ENCODE data around the gene PBX1. TPM values are rescaled to one million over a fixed set of nuclear protein-coding genes. Genes with fewer than 3 reads are reported as not detected.
"Not testable (repeated sequence)": the region's sequence is repeated elsewhere in the genome, so short reads cannot be mapped to it uniquely, and the experiment has no call there.

Gene PBX1
- total RNA-seq, 4 donors from 2014 or later = 89.6 to 138 (median 112) TPM

DNA sequence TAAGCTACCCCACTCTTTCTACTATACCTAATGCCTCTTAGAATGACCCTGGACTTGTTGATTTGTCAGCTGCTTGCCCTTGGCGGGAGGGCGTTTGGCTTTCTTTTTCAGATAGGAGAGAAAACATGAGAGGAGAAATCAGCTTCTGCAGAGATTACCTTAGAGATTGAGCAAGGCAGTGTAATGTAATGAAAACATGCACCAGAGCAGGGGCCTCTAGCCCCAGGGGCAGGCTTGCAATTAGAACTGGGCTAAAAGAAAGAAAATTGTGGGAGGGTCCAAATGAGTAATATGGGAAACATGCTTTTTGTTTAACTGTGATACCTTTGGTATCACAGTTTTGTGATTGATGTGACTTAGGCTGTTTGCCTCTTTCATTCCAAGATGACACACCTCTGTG, 89.7 kb downstream of the PBX1 start:
- 65% methylated on average over 2 of the region's 2 CpGs for WGBS
- Histone ChIP-seq H3K27me3 (no peaks in the 10 kb centered on the region), H3K27ac (replicated peaks in 1 of 4) (peak overlapping the region; percentile 53 to 81 (median 64)), H3K4me3 (no peak overlapping the region), H3K4me1 (peaks cover 41 to 99% (median 98%) of the 10 kb centered on the region in 4 donors), H3K9me3 (no peaks in the 10 kb centered on the region), H3K36me3 (no peaks in the 10 kb centered on the region)
- TF ChIP-seq EP300 (IDR thresholded peaks at IDR 0.05) = no peak
- intact Hi-C loops (cut with DNase I) = no loop called here
- no peak for DNase-seq (ENCODE audit: extremely low spot score)

DNA sequence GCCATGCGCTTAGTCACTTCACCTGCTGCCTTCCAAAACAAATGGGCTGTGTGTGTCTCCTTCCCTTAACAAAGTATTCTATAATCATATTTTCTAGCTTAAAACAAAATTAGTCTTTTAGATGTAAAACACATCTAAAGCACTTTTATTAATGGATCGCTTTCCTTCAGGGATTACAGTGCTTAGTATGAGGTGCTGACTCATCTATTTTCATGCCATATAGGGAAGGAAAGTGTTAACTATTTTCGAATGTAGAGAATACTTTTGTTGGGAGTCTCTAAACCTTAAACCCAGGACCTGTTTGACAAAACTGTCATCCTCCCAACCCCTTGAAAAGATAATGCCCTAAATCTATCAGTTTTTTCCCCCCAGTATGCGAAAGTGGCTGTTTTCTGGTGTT, 90.2 kb downstream of the PBX1 start:
- no peak overlapping the region for H3K4me3 ChIP-seq
- intact Hi-C loops (cut with DNase I) = no loop called here
- H3K36me3 ChIP-seq = no peaks in the 10 kb centered on the region
- 62% methylated on average over 4 of the region's 4 CpGs for WGBS
- DNase-seq (ENCODE audit: extremely low spot score) = no peak
- no peak for TF ChIP-seq EP300 (IDR thresholded peaks at IDR 0.05)
- TF ChIP-seq POLR2A (IDR thresholded peaks at IDR 0.05; ENCODE audit: low read depth) = no peak
- TF ChIP-seq POLR2AphosphoS5 (IDR thresholded peaks at IDR 0.05) = no peak
- TF ChIP-seq CTCF (IDR thresholded peaks at IDR 0.05) = no peak
- no peaks in the 10 kb centered on the region for H3K9me3 ChIP-seq
- peaks cover 45 to 100% (median 98%) of the 10 kb centered on the region in 4 donors for H3K4me1 ChIP-seq
- no peaks in the 10 kb centered on the region for H3K27me3 ChIP-seq
- peak overlapping the region; percentile 53 to 81 (median 64) for H3K27ac ChIP-seq (replicated peaks in 1 of 4)

GRCh38 chr1:164650531-164650930, 91.5 kb downstream of the PBX1 start:
- Histone ChIP-seq H3K27ac (replicated peaks in 1 of 4) (peak overlapping the region; percentile 30 to 81 (median 68)), H3K36me3 (no peaks in the 10 kb centered on the region), H3K27me3 (no peaks in the 10 kb centered on the region), H3K4me3 (no peak overlapping the region), H3K4me1 (peaks cover 34 to 94% (median 92%) of the 10 kb centered on the region in 4 donors), H3K9me3 (no peaks in the 10 kb centered on the region)
- DNase-seq (ENCODE audit: extremely low spot score) = no peak
- intact Hi-C loops (cut with DNase I) = no loop called here
- WGBS = 56% methylated on average over 2 of the region's 2 CpGs
- TF ChIP-seq POLR2A (IDR thresholded peaks at IDR 0.05; ENCODE audit: low read depth) (no peak), CTCF (IDR thresholded peaks at IDR 0.05) (no peak), EP300 (IDR thresholded peaks at IDR 0.05) (no peak)

DNA sequence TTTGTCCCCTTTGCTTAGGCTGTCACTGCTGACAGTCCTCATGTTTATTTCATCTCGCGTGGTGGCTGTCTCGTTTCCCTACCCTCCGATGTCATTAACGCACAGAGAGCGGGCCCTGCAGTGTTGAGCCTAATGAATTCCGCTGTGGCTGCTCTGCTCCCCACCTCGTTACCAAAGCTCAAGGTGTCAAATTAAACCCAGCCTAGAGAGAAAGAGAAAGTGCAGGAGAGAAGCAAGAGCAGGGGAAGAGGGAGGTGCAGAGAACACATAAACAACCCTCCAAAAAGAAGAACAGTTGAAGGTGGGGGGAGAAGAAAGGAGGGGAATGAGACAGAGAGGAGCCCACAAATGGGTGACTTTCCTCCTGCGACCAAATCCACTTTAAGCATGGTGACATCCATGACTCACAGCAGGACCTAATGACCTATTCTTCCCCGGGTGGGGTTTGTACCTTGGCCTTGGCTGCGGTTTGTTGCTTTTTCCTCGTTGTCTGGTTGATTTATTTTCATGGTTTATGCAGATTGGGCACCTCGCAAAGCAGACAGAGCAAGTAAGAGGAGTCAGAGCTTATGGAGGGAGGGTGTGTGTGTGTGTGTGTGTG, 92.5 kb downstream of the PBX1 start:
- H3K4me3 ChIP-seq = peak overlapping the region in 3 of 4 donors; percentile 5 to 24 (median 24)
- no peaks in the 10 kb centered on the region for H3K36me3 ChIP-seq
- DNase-seq (ENCODE audit: extremely low spot score) = no peak
- H3K27ac ChIP-seq (replicated peaks in 1 of 4) = peak overlapping the region; percentile 30 to 81 (median 68)
- TF ChIP-seq EP300 (IDR thresholded peaks at IDR 0.05) = no peak
- TF ChIP-seq POLR2AphosphoS5 (IDR thresholded peaks at IDR 0.05) = peak in 1 of 2 donors; percentile 26
- no peak for TF ChIP-seq POLR2A (IDR thresholded peaks at IDR 0.05; ENCODE audit: low read depth)
- no peak for TF ChIP-seq CTCF (IDR thresholded peaks at IDR 0.05)
- H3K4me1 ChIP-seq = peaks cover 34 to 97% (median 92%) of the 10 kb centered on the region in 4 donors
- no peaks in the 10 kb centered on the region for H3K27me3 ChIP-seq
- intact Hi-C loops (cut with DNase I) = no loop called here
- 26% methylated on average over 13 of the region's 13 CpGs for WGBS
- H3K9me3 ChIP-seq = no peaks in the 10 kb centered on the region

DNA sequence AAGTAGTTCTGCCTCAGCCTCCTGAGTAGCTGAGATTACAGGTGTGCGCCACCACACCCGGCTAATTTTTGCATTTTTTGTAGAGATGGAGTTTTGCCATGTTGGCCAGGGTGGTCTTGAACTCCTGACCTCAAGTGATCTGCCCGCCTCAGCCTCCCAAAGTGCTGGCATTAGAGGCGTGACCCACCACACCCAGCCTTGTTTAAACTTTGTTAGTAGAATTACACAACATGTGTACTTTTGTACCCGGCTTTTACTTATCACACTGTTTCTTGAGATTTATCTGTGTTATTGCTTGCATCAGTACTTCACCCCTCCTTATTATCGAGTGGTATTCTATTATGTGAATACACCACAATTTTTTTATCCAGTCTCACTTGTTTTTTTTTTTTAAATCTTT, 94.0 kb downstream of the PBX1 start:
- H3K27me3 ChIP-seq; H3K36me3 ChIP-seq; H3K9me3 ChIP-seq; H3K4me3 ChIP-seq; DNase-seq (ENCODE audit: extremely low spot score); intact Hi-C loops (cut with DNase I): not testable (repeated sequence)
- WGBS = 96% methylated on average over 6 of the region's 6 CpGs
- peaks cover 25 to 93% (median 90%) of the 10 kb centered on the region in 4 donors for H3K4me1 ChIP-seq
- H3K27ac ChIP-seq (replicated peaks in 1 of 4) = peak overlapping the region in 3 of 4 donors; percentile 63 to 81 (median 73)

DNA sequence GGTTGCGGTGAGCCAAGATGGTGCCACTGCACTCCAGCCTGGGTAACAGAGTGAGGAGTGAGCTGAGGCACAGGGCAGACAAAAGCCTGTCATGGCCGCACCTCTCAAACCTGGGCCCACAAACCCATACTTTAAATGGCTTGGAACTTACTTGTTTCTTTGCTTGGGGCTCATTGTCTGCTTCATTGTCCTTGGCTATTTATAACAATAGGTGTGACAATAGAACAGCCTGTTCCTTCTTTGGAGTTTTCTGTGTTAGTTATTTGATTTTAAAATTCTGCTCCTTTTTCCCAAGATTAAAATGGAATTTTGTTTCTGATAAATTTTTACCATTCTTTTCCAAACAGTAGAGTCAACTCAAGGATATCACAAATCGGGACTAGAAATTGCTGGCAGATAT, 94.7 kb downstream of the PBX1 start:
- no peaks in the 10 kb centered on the region for H3K36me3 ChIP-seq
- H3K27ac ChIP-seq (replicated peaks in 1 of 4) = peak overlapping the region in 3 of 4 donors; percentile 63 to 81 (median 73)
- no peak overlapping the region for H3K4me3 ChIP-seq
- TF ChIP-seq POLR2A (IDR thresholded peaks at IDR 0.05; ENCODE audit: low read depth) = no peak
- TF ChIP-seq CTCF (IDR thresholded peaks at IDR 0.05) = no peak
- TF ChIP-seq POLR2AphosphoS5 (IDR thresholded peaks at IDR 0.05) = no peak
- no peaks in the 10 kb centered on the region for H3K9me3 ChIP-seq
- intact Hi-C loops (cut with DNase I) = no loop called here
- no peaks in the 10 kb centered on the region for H3K27me3 ChIP-seq
- H3K4me1 ChIP-seq = peaks cover 24 to 91% (median 90%) of the 10 kb centered on the region in 4 donors
- WGBS = 72% methylated on average over 3 of the region's 3 CpGs
- DNase-seq (ENCODE audit: extremely low spot score) = no peak
